Anterior cingulate cortex (tissue), 58 donors: ENCODE measurements around the gene DEFB123.

Experiments
- DNase-seq, 58 donors: peaks; one replicate each; lab custom pipeline; 2025; lab: John Stamatoyannopoulos, UW

DEFB123 gene

DNA sequence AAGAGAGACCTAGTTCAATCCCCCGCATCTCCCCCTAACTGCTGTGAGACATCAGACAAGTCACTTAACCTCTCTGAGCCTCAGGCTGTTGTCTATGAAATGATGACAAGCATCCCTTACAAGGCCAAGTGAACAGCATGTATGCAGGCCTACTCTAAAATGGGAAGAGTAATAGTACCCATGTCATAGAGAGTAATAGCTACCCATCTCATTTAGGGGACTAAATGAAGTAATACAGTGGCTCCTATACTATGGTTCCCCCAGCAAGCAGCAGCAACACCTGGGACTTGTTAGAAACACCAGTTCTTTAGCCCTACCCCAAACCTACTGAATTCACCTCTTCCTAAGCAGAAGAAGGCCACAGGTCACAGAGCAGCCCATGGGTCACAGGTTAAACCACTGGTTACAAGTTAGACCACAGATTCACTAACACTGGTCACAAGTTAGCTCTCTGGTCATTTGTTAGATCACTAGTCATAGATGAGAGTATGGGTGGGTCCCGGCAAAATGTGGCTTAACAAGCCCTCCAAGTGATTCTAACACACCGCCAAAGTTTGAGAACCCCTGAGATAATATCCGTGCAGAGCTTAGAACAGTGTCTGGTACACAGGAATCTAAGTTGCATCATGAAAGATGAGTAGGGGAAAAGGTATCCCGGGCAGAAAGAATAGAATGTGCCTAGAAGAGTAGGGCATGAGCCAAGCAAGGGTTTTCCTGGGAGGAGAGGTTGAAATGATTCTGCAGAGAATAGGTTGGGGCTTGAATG is 33.1 kb downstream of the DEFB123 start:
- DNase-seq, result no peak

DNA sequence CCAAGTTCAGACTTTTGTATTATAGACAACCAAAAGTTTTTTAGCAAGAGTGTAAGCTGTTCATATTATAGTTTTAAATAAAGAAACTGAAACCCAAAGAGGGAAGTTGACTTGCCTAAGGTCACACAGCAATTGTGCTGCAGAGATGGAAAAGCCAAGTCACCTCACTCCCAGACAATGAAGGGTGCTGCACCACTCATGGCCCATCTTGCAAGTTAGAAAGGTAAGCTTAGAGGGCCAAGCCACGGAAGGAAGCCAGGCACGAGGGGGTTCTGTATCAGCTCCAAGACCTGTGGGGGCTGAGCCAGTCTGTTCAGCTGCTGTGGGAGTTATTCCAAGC is 33.6 kb downstream of the DEFB123 start:
- no peak for DNase-seq

DNA sequence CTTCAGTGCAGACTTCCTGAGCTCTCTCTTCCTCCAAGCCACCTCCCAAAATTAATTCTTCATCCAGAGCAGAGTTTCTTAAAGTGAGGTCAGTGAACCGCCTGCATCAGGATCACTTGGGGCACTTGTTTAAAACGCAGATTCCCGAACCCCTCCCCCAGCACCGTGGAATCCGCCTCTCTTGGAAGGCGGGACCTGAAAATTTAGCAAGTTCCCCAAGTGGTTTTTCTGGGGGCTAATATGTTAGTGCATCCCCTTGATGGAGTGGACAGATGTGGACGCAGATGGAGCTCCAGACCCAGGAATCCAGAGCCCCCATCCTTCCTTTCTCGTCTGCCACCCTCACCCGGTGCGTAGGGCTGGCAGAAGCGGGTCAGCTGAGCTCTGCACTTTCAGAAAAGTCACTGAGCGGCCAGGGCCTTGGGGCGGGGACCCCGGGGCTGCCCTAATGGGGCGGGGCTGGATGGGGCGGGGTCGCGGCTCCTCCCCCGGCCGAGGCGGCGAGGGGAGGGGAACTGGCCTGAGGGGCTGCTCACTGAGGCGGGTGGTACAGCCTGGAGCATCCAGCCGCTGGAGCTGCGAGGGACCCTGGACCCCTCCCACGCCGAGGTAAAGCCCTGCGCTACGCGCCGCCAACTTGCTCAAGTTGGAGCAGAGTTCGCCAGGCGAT is 34.5 kb downstream of the DEFB123 start, which contains the start of the genes DEFB124 and REM1:
Gene DEFB124 (minus strand): TSS at position 370 of the 670 bp plus-strand sequence. CDS start 2,114 bp downstream, outside the sequence.
Gene REM1 (plus strand): TSS at position 531 of the 670 bp plus-strand sequence. CDS start 1,158 bp downstream, outside the sequence.
- DNase-seq, result no peak

DNA sequence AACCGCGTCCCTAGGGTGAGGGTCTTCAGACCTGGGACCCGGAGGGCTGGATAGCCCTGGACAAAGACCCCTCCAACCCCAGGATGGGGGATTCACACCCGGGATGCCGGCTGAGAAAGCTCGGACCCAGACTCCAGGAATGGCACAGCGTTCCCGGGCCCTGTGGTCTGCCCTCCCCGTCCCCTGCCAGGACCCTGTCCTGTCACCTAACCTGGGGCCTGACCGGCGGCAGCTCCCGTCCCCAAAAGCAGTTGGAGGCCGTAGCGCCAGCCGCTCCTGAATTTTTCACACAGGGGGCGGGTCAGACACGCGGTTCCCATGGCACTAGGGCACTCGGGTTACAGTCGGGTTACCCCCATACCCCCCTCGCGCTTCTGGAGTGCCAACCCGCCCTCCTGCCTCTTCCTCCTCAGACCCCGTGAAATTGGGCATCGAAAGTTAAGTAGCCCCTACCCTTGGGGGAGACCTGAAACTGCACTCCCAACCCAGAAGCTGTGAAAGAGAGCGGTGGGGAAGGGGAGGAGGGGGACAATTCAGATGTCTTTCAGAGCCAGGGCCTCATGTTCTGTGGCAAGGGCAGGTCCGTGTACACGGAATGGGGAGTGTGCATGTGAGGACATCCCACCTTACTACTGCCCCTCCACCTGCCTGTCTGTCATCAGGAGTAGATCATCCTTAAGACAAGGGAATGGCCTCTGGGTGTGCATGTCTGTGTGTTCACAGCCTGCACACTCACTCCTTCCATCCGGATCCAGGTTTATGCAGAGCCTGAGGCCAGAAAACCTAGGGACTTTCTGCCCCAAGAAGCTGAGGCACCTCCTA is 35.3 kb downstream of the DEFB123 start:
- DNase-seq, result no peak

DNA sequence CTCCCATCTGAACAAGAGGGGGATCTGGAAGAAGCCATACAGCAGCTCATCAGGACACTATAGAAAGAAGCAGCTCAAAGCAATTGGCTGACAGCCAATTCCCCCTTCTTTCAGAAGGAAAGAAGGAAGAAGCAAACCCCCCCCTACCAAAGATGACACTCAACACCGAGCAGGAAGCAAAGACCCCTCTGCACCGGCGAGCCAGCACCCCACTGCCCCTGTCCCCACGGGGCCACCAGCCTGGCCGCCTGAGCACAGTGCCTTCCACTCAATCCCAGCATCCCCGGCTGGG is 35.8 kb downstream of the DEFB123 start:
- DNase-seq, result no peak

DNA sequence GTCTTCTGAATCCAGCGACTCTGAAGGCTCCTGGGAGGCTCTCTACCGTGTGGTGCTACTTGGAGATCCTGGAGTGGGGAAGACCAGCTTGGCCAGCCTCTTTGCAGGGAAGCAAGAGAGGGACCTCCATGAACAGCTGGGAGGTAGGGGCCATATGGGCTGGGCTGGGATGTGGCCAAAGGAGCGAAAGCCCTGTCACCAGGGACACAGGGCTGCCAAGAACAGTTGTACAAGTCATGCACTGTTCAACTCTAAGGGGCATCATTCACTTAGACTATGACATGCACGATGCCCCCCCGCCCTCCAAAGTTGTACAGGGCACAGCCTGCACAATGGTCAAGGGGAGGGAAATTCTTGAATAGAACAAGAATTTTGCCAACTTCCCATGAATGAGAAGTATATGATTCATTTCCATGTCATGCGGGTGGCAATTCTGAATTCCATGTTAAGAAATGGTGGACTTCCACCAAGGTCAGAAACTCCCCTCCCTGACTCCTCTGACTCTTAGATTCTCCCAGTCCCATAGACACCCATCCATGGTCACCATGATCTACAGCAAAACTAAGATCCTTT is 36.3 kb downstream of the DEFB123 start:
- no peak for DNase-seq

DNA sequence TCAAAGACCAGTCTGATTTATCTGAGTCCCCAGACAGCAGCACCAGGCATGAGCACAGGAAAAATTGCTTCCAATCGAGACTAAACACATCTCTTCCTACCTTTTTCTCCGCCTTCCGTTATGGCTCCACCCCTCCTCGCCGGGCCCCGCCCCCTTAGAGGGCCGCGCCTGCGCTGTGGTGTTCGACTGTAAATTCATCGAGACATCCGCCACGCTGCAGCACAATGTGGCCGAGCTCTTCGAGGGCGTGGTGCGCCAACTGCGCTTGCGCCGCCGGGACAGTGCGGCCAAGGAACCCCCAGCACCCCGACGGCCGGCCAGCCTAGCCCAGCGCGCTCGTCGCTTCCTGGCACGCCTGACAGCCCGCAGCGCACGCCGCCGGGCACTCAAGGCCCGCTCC is 43.6 kb downstream of the DEFB123 start:
- no peak for DNase-seq

DNA sequence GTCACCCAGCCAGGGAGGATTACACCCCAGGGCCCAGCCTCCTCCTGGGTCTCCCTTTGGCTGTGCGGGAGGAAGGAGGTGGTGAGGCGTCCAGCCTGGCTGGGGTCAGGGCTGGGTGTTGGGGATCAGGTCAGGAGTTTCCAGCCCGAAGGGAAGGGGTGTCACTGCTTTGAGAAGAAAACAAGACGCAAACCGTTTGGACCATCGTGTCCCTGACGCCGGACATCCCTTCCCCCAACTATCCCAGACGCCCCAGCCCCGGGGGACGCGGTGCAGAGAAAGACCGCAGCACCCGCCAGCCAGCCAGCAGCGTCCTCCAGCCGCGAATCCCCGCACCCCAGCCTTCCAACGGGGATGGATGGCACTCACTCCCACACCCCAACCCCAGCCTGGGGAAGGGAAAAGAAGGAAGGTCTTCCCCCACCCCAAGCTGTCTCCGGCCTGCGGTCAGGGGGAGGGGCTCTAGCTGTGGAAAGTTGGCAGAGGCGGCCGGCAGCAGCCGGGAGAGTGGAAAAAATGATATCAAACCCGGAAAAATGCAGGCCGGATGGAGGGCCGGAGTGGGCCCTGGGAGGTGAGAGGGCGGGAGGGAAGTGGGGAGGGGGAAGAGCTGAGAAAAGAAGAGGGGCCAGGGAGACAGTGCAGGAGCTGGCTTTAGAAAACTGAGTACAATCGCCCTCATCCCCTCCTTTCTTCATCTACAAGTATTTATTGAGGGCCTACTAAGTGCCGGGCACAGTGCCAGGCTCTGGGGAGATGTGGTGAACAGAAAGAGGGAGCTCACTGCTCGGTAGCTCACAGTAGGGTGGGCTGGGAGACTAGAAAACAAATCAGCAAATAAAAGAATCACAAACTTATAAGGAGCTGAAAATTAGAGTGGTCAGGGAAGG is 45.3 kb downstream of the DEFB123 start:
- no peak for DNase-seq

DNA sequence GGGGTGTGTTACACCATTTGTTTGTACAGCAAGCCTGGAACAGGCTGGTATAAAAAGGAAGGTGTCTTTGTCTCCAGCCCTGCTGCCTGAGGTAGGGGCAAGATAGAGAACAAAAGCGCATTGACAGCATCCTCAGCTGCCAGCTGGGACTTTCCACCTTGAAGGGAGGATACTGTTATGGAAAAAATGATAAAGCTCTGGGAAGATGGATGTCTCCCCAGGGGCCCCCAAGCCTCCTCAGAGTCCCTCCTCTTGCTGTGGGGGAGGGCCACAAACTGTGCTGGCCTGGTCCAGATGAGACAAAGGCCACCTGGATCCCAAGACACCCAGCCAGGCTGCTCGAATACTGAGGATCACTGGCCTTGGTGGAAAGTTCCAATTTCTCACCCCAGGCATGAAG is 47.7 kb downstream of the DEFB123 start:
- no peak for DNase-seq

DNA sequence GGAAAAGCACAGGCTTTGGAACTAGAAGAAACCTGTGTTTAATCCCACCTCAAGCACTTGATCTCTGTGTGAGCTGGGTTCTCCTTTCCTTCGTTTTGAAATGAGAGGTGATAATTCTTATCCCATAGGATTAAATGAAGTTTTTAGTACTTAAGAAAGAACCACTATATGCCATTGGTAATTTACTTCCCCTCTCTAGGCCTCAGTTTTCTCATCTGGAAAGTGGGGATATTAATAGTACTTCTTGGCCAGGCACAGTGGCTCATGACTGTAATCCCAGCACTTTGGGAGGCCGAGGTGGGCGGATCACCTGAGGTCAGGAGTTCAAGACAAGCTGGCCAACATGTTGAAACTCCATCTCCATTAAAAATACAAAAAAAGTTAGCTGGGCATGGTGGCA is 48.7 kb downstream of the DEFB123 start:
- DNase-seq, result no peak

DNA sequence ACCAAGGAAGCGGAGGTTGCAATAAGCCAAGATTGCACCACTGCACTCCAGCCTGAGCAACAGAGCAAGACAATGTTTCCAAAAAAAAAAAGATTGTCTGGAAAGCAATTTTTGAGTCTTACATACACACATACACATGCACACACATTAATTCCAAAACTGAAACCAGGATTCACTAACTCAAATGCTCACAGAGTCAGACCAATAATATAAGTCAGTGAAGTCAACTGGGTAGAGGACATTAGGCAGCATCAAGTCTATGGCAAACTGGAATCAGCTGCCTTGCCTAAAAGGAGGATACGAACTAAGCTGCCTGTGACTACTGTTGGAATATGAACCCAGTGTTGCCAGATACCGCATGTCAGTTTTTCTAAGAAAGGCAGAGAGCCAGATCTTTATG is 50.3 kb downstream of the DEFB123 start:
- no peak for DNase-seq

DNA sequence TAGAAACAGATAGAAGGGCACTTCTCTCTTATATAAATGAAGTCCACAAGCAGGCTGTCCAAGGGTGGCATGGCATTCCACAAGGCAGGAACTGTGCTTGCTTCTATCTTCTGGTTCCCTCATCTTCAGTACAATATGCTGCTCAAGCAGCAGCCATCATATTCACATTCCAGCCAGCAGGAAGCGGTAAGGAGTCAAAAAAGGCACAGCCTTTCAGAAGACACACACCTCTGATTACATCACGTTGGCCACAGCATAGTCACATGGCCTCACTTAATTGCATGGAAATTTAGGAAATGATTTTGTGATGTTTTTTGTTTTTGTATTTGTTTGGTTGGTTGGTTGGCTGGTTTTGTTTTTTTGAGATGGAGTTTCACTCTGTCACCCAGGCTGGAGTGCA is 53.7 kb downstream of the DEFB123 start:
- DNase-seq, result no peak

DNA sequence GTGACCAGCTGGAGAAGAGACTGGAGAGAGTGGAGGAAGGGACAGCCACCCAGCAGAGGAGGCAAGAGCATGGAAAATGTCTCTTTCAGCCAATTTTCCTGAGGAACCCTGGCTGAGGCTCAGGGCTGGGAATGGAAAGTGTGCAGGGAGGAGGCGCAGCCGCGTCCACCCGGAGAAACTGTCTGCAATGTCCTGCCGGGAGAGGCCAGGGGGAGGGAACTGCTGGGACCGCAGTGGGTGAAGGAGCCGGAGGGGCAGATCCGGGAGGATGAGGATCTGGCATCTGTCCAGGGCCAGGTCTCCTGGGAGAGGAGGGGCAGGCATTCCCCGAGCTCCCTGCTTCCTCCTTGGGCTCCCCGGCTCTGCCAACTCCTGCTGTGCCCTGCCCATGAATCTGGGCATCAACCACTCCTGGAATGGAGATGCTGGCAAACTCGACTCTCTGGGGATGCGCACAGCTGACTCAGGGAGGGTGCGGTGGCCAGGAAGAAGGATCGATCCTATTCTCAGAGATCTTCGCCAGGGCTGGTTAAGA is 56.4 kb downstream of the DEFB123 start:
- peak in 2 of 58 donors; percentile 1 to 5 for DNase-seq

DNA sequence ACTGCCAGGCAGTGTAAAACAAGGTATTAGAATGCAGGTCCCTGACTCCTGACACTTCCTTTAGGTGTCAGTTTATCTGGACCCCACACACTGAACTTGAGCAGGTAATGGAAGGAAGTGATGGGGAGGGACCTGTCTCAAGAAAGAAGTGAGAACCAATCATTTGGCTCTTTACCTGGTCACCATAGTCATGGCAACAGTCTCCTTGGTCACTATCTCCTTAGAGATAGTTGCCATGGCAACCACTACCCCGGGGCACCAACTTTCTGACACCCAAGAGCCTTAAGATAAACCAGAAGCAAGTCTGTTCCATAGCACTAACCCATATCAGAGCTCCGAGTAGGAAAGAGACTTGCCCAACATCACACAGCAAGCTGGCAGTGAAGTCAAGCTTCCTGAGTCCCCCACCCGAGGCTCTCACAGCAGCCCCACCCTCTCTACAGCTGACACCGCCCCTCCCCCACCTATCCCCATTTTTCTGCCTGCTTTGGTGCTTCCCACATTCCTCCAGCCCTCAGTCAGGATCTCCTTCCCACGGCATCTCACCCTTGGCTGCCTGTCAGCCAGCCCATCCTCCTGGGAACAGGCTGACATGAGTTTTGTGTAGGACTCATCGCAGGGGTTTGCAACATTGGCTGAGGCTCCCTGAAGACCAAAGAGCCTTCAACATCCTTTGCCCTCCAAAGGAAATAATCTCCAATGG is 57.6 kb downstream of the DEFB123 start:
- DNase-seq, result no peak
